GM23338 (cell line): ENCODE measurements around the gene CLPTM1L. TPM values are rescaled to one million over a fixed set of nuclear protein-coding genes. Genes with fewer than 3 reads are reported as not detected.
A peak's percentile ranks its signal among the peaks of the same experiment; 100 is the strongest.

Source experiments
- ATAC-seq: fragments of 200-7000 bp; cut with Tn5 transposase; 3 replicates; pipeline ENCODE4 v1.9.1; 2020
- DNase-seq: peaks from one replicate; pipeline ENCODE4 v3.0.0-alpha.2; 2015; ENCODE audit warnings: low spot score
- H2AFZ ChIP-seq: fragments of 200-600 bp; sonication (generic); 2 replicates; pipeline ENCODE4 v1.8.0; 2016; ENCODE audit warnings: antibody characterized with exemption, mild to moderate bottlenecking, moderate library complexity
- H3F3A ChIP-seq: fragments of 200-600 bp; sonication (generic); replicated peaks from 2 replicates; pipeline ENCODE4 v1.8.0; 2017; ENCODE audit warnings: antibody characterized with exemption, mixed run types, low read depth
- H3K27ac ChIP-seq: fragments of 200-600 bp; sonication (generic); 2 replicates; pipeline ENCODE4 v1.6.1; 2016; ENCODE audit warnings: low read depth
- H3K27me3 ChIP-seq: fragments of 200-600 bp; sonication (generic); 2 replicates; pipeline ENCODE4 v1.8.0; 2016; ENCODE audit warnings: mild to moderate bottlenecking, mixed run types, moderate library complexity; ENCODE audit not compliant: insufficient read depth
- H3K36me3 ChIP-seq: fragments of 200-600 bp; sonication (generic); 2 replicates; pipeline ENCODE4 v1.8.0; 2016; ENCODE audit warnings: mild to moderate bottlenecking; ENCODE audit not compliant: insufficient read depth
- H3K4me1 ChIP-seq: fragments of 200-600 bp; sonication (generic); 2 replicates; pipeline ENCODE4 v1.8.0; 2016; ENCODE audit warnings: mild to moderate bottlenecking, moderate library complexity; ENCODE audit not compliant: insufficient read depth
- H3K4me2 ChIP-seq: fragments of 200-600 bp; sonication (generic); 2 replicates; pipeline ENCODE4 v1.7.1; 2017; ENCODE audit warnings: mixed run types
- H3K4me3 ChIP-seq: fragments of 200-600 bp; sonication (generic); 2 replicates; pipeline ENCODE4 v1.6.1; 2016; ENCODE audit warnings: mixed run types
- H3K79me2 ChIP-seq: fragments of 200-600 bp; sonication (generic); replicated peaks from 2 replicates; pipeline ENCODE4 v1.8.0; 2017; ENCODE audit warnings: mild to moderate bottlenecking; ENCODE audit not compliant: insufficient read depth
- H3K9me2 ChIP-seq: fragments of 200-600 bp; sonication (generic); 2 replicates; pipeline ENCODE4 v1.8.0; 2017; ENCODE audit not compliant: insufficient read depth
- H4K20me1 ChIP-seq: fragments of 200-600 bp; sonication (generic); replicated peaks from 2 replicates; pipeline ENCODE4 v1.8.0; 2017; ENCODE audit warnings: mild to moderate bottlenecking; ENCODE audit not compliant: insufficient read depth
- H3K27ac Mint-ChIP-seq: 2 replicates; pipeline ENCODE4 v1.8.0; 2020; ENCODE audit warnings: inconsistent platforms, mild to moderate bottlenecking, moderate library complexity, mixed read lengths
- H3K27me3 Mint-ChIP-seq: 3 replicates; pipeline ENCODE4 v1.8.0; 2022; ENCODE audit warnings: low read depth, mild to moderate bottlenecking, moderate library complexity, mixed read lengths, inconsistent platforms; ENCODE audit not compliant: insufficient read depth, poor library complexity
- H3K36me3 Mint-ChIP-seq: 3 replicates; pipeline ENCODE4 v1.8.0; 2021; ENCODE audit warnings: low read depth, mild to moderate bottlenecking, inconsistent platforms, moderate library complexity, mixed read lengths
- H3K4me1 Mint-ChIP-seq: 3 replicates; pipeline ENCODE4 v1.8.0; 2020; ENCODE audit warnings: mild to moderate bottlenecking, inconsistent platforms, mixed read lengths
- H3K4me3 Mint-ChIP-seq: 3 replicates; pipeline ENCODE4 v1.8.0; 2021; ENCODE audit warnings: moderate library complexity, mild to moderate bottlenecking, inconsistent platforms, mixed read lengths
- H3K9me3 Mint-ChIP-seq: 3 replicates; pipeline ENCODE4 v1.8.0; 2020; ENCODE audit warnings: moderate library complexity, mild to moderate bottlenecking, inconsistent platforms, mixed read lengths
- POLR2AphosphoS5 ChIP-seq: IDR thresholded peaks from 2 replicates; pipeline ENCODE4 v1.6.1; 2016; ENCODE audit warnings: antibody characterized with exemption, low read depth
- STAT1 ChIP-seq: IDR thresholded peaks from one replicate; pipeline ENCODE4 v1.6.1; 2016; ENCODE audit warnings: antibody characterized with exemption; ENCODE audit not compliant: unreplicated experiment
- ZNF114 ChIP-seq: fragments of 250-450 bp; sonication (Bioruptor Pico); IDR thresholded peaks from 2 replicates; pipeline ENCODE4 v1.5.0; 2020; ENCODE audit warnings: mild to moderate bottlenecking, moderate library complexity
- ZNF462 ChIP-seq: fragments of 250-450 bp; sonication (Bioruptor Pico); IDR thresholded peaks from 2 replicates; pipeline ENCODE4 v1.5.0; 2020; ENCODE audit warnings: mild to moderate bottlenecking, moderate library complexity
- polyA plus RNA-seq: library from polyadenylated mRNA; unstranded; fragments of >200 nt; fragmentation: Nextera tagmentation; extraction: Ambion mirVana; gene quantifications from 2 replicates; pipeline ENCODE4 v1.2.1, GENCODE V29; 2016
- total RNA-seq: library from RNA; depleted of rRNA; stranded (reverse); fragments of >200 nt; shearing (Covaris generic); gene quantifications from 2 replicates; pipeline ENCODE4 v1.2.3, GENCODE V29; 2014

The CLPTM1L gene
- total and polyA plus RNA-seq, 2 experiments from 2014 or later = 39.9 to 110 TPM

GRCh38 chr5:1294206-1294834 lies 50.6 kb downstream of the CLPTM1L start:
- no peak overlapping the region for H3K27ac ChIP-seq
- Mint-ChIP-seq H3K36me3 (peaks cover 9% of the 10 kb centered on the region; the same call in 1 of the 3 replicates), H3K27ac (no peak overlapping the region), H3K27me3 (peaks cover 11% of the 10 kb centered on the region), H3K4me1 (peaks cover 5% of the 10 kb centered on the region; the same call in 2 of the 3 replicates), H3K9me3 (no peaks in the 10 kb centered on the region), H3K4me3 (peak overlapping the region; percentile 55; the same call in 2 of the 3 replicates)
- H3K79me2 ChIP-seq = peaks cover 18% of the 10 kb centered on the region
- peaks cover 5% of the 10 kb centered on the region; the same call in 1 of the 2 replicates for H3K4me1 ChIP-seq
- ATAC-seq (peak; percentile 50), DNase-seq (peak; percentile 72)
- H3F3A ChIP-seq = 0 out of 2 replicates have a peak, but pooled peaks cover 3% of the 10 kb centered on the region
- no peaks in the 10 kb centered on the region; the same call in 1 of the 2 replicates for H4K20me1 ChIP-seq
- peak overlapping the region; percentile 66 for H3K4me3 ChIP-seq
- H3K36me3 ChIP-seq = no peaks in the 10 kb centered on the region; the same call in 1 of the 2 replicates
- H3K9me2 ChIP-seq = no peaks in the 10 kb centered on the region
- H3K4me2 ChIP-seq = peak overlapping the region; percentile 76
- no peak overlapping the region for H2AFZ ChIP-seq
- TF ChIP-seq STAT1 = no peak
- TF ChIP-seq ZNF462 (CRISPR knock-in tag) = no peak
- no peak for TF ChIP-seq POLR2AphosphoS5
- TF ChIP-seq ZNF114 (CRISPR knock-in tag) = no peak
- peaks cover 9% of the 10 kb centered on the region for H3K27me3 ChIP-seq
